Kidney tubule cell (primary cell): Measurements from ENCODE around the gene REEP1.
"Not testable (repeated sequence)": the region's sequence is repeated elsewhere in the genome, so short reads cannot be mapped to it uniquely, and the experiment has no call there.

Experiments used
- DNase-seq: peaks from one replicate; pipeline ENCODE4 v3.0.0-alpha.2; 2018; ENCODE audit warnings: low spot score

REEP1 gene

GRCh38 chr2:86345783-86346370, 8.5 kb upstream of the REEP1 start:
- not testable (repeated sequence) for DNase-seq

GRCh38 chr2:86344404-86344803, 7.0 kb upstream of the REEP1 start:
- no peak for DNase-seq

- DNase-seq: no peak
Observed at GRCh38 chr2:86342488-86342887, 5.1 kb upstream of the REEP1 start.

GRCh38 chr2:86341470-86341869, 4.0 kb upstream of the REEP1 start:
- DNase-seq: no peak

GRCh38 chr2:86338778-86339295, 1.4 kb upstream of the REEP1 start:
- DNase-seq: no peak

- no peak for DNase-seq
Observed at GRCh38 chr2:86336675-86337243, 667 bp downstream of the REEP1 start.

GRCh38 chr2:86335865-86336674, 1.4 kb downstream of the REEP1 start:
- DNase-seq: no peak

GRCh38 chr2:86333378-86333777, 4.0 kb downstream of the REEP1 start:
- no peak for DNase-seq

- peak; percentile 7 for DNase-seq
Observed at GRCh38 chr2:86332654-86333053, 4.8 kb downstream of the REEP1 start.

GRCh38 chr2:86331384-86331783, 6.0 kb downstream of the REEP1 start:
- no peak for DNase-seq

GRCh38 chr2:86330001-86330400, 7.4 kb downstream of the REEP1 start:
- DNase-seq: no peak

GRCh38 chr2:86323273-86324021, 14.0 kb downstream of the REEP1 start:
- DNase-seq: no peak

- no peak for DNase-seq
Observed at GRCh38 chr2:86319700-86320580, 17.5 kb downstream of the REEP1 start.

- no peak for DNase-seq
Observed at GRCh38 chr2:86315084-86315483, 22.3 kb downstream of the REEP1 start.

- DNase-seq: peak; percentile 93
Observed at GRCh38 chr2:86314125-86314524, 23.3 kb downstream of the REEP1 start.

- peak; percentile 38 for DNase-seq
Observed at GRCh38 chr2:86313341-86313740, 24.1 kb downstream of the REEP1 start.

- no peak for DNase-seq
Observed at GRCh38 chr2:86311879-86312278, 25.5 kb downstream of the REEP1 start.

- no peak for DNase-seq
Observed at GRCh38 chr2:86309966-86310365, 27.5 kb downstream of the REEP1 start.

- DNase-seq: no peak
Observed at GRCh38 chr2:86308984-86309695, 28.3 kb downstream of the REEP1 start.

GRCh38 chr2:86308356-86308755, 29.1 kb downstream of the REEP1 start:
- DNase-seq: no peak

GRCh38 chr2:86307431-86307830, 30.0 kb downstream of the REEP1 start:
- no peak for DNase-seq
